IPS-20b (cell line): Measurements from ENCODE around the gene GPR87.

Experiments
- H3K27ac ChIP-seq: one replicate; pipeline ENCODE4 v1.5.1; 2013; ENCODE audit warnings: low read length
- H3K27me3 ChIP-seq: 2 replicates; pipeline ENCODE4 v1.6.1; 2013; ENCODE audit warnings: mild to moderate bottlenecking, low read length, inconsistent platforms; ENCODE audit not compliant: insufficient read depth
- H3K36me3 ChIP-seq: 2 replicates; pipeline ENCODE4 v1.6.1; 2013; ENCODE audit warnings: low read depth, mild to moderate bottlenecking, inconsistent platforms, low read length, moderate library complexity; ENCODE audit not compliant: insufficient read depth
- H3K4me1 ChIP-seq: 2 replicates; pipeline ENCODE4 v1.6.1; 2013; ENCODE audit warnings: mild to moderate bottlenecking, control low read depth, inconsistent platforms, low read length, moderate library complexity; ENCODE audit not compliant: insufficient read depth
- H3K4me3 ChIP-seq: 2 replicates; pipeline ENCODE4 v1.5.1; 2013; ENCODE audit warnings: mild to moderate bottlenecking, low read length, inconsistent platforms
- H3K9ac ChIP-seq: 2 replicates; pipeline ENCODE4 v1.6.1; 2013; ENCODE audit warnings: low read depth, mild to moderate bottlenecking, inconsistent platforms, low read length, moderate library complexity
- H3K9me3 ChIP-seq: 2 replicates; pipeline ENCODE4 v1.6.1; 2013; ENCODE audit warnings: mild to moderate bottlenecking, low read depth, low read length, inconsistent platforms; ENCODE audit not compliant: insufficient read depth

The GPR87 gene

GRCh38 chr3:151262871-151263525, 53.6 kb downstream of the GPR87 start:
- no peak overlapping the region for H3K9ac ChIP-seq
- no peak overlapping the region for H3K4me3 ChIP-seq
- peaks cover 4% of the 10 kb centered on the region; the same call in 1 of the 2 replicates for H3K36me3 ChIP-seq
- no peaks in the 10 kb centered on the region for H3K9me3 ChIP-seq
- H3K4me1 ChIP-seq, result peaks cover 9% of the 10 kb centered on the region; the same call in 1 of the 2 replicates
- H3K27me3 ChIP-seq, result no peaks in the 10 kb centered on the region
- H3K27ac ChIP-seq, result no peak overlapping the region

- Histone ChIP-seq H3K27ac (no peak overlapping the region), H3K36me3 (peaks cover 4% of the 10 kb centered on the region; the same call in 1 of the 2 replicates), H3K4me3 (no peak overlapping the region), H3K4me1 (no peaks in the 10 kb centered on the region), H3K27me3 (no peaks in the 10 kb centered on the region), H3K9me3 (no peaks in the 10 kb centered on the region), H3K9ac (no peak overlapping the region)
Observed at GRCh38 chr3:151259664-151260063, 57.0 kb downstream of the GPR87 start.

GRCh38 chr3:151256749-151257148, 59.9 kb downstream of the GPR87 start:
- H3K27ac ChIP-seq, result no peak overlapping the region
- no peaks in the 10 kb centered on the region for H3K9me3 ChIP-seq
- no peak overlapping the region for H3K9ac ChIP-seq
- H3K4me3 ChIP-seq, result no peak overlapping the region
- peaks cover 4% of the 10 kb centered on the region; the same call in 1 of the 2 replicates for H3K36me3 ChIP-seq
- no peaks in the 10 kb centered on the region for H3K27me3 ChIP-seq
- H3K4me1 ChIP-seq, result no peaks in the 10 kb centered on the region

GRCh38 chr3:151248772-151249337, 67.8 kb downstream of the GPR87 start:
- H3K4me3 ChIP-seq, result no peak overlapping the region
- H3K9ac ChIP-seq, result no peak overlapping the region
- H3K9me3 ChIP-seq, result no peaks in the 10 kb centered on the region
- H3K36me3 ChIP-seq, result no peaks in the 10 kb centered on the region
- H3K27ac ChIP-seq, result no peak overlapping the region
- H3K27me3 ChIP-seq, result no peaks in the 10 kb centered on the region
- H3K4me1 ChIP-seq, result no peaks in the 10 kb centered on the region
